ENCODE measurements around the gene GATB.

DNA sequence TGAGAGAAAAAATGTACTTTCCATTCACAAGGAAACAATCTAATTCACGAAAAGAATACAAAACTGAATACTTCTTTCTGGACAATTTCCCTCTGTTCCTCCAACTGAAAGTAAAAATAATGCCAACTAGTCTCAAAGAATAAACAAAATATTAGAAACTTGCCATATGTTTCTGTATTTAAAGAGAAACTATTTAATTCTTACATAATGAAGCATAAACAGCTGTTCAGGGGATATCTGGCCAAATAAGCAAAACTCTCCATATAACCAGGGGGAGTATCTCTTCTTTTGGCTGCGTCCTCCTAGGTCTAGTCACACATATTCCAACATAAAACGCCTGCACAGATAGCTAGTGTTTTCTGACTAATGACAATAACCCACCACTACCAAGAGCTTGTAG lies 805 bp downstream of the GATB start:
- no peak for TF ChIP-seq CTCF (IDR thresholded peaks at IDR 0.05)
- no peak for TF ChIP-seq POLR2A (IDR thresholded peaks at IDR 0.05)

Measured in heart left ventricle (tissue), 13 donors.